MCF 10A (cell line): ENCODE data around the gene SLC12A5. TPM values are rescaled to one million over a fixed set of nuclear protein-coding genes. Genes with fewer than 3 reads are reported as not detected.

Experiments used
- BruUV-seq: library from RNA; stranded (reverse); fragments of 400-500 nt; replicated peaks from 2 replicates; lab custom pipeline; 2021; lab: Mats Ljungman, UMichigan
- CTCF ChIA-PET: fragments of 300-600 bp; sonication (Branson Sonifier 250); formaldehyde crosslinking; extraction: SDS; loops from one replicate; lab custom pipeline; 2021; ENCODE audit warnings: antibody characterized with exemption, inconsistent platforms; lab: Yijun Ruan, JAX
- POLR2A ChIA-PET: fragments of 300-600, 350-650 bp; sonication (Branson Sonifier 250); formaldehyde crosslinking; extraction: SDS; loops from one replicate; lab custom pipeline; 2020; ENCODE audit warnings: antibody characterized with exemption, inconsistent platforms; lab: Yijun Ruan, JAX
- DNase-seq: peaks from one replicate; pipeline ENCODE4 v3.0.0-alpha.2; 2018; ENCODE audit not compliant: unreplicated experiment
- H3K27ac Mint-ChIP-seq: one replicate; pipeline ENCODE4 v1.8.0; 2022; ENCODE audit warnings: mild to moderate bottlenecking, low read depth, mixed read lengths; ENCODE audit not compliant: unreplicated experiment
- H3K27me3 Mint-ChIP-seq: one replicate; pipeline ENCODE4 v1.8.0; 2022; ENCODE audit warnings: mixed read lengths; ENCODE audit not compliant: insufficient read depth, unreplicated experiment
- H3K36me3 Mint-ChIP-seq: one replicate; pipeline ENCODE4 v1.8.0; 2022; ENCODE audit warnings: mild to moderate bottlenecking, moderate library complexity, mixed read lengths; ENCODE audit not compliant: insufficient read depth, unreplicated experiment
- H3K4me1 Mint-ChIP-seq: one replicate; pipeline ENCODE4 v1.8.0; 2022; ENCODE audit warnings: mixed read lengths; ENCODE audit not compliant: insufficient read depth, unreplicated experiment
- H3K4me3 Mint-ChIP-seq: one replicate; pipeline ENCODE4 v1.8.0; 2022; ENCODE audit warnings: mild to moderate bottlenecking, moderate library complexity, mixed read lengths; ENCODE audit not compliant: unreplicated experiment
- H3K9me3 Mint-ChIP-seq: one replicate; pipeline ENCODE4 v1.8.0; 2022; ENCODE audit warnings: mixed read lengths; ENCODE audit not compliant: unreplicated experiment
- CTCF ChIP-seq: fragments of 200-600 bp; IDR thresholded peaks from one replicate; pipeline ENCODE4 v1.8.0; 2022; ENCODE audit warnings: antibody characterized with exemption, mild to moderate bottlenecking; ENCODE audit not compliant: unreplicated experiment
- intact Hi-C: fragments of 100-400 bp; cut with micrococcal nuclease; formaldehyde crosslinking; loops from 2 replicates; pipeline ENCODE4 v1.14.1; 2022
- total RNA-seq: library from RNA; stranded (reverse); gene quantifications from 2 replicates; pipeline ENCODE4 v1.2.3, GENCODE V29; 2022

The SLC12A5 gene
- total RNA-seq, 1 experiment from 2014 or later: 0.75 TPM

GRCh38 chr20:46028110-46028509 lies 905 bp upstream of the SLC12A5 start:
- Mint-ChIP-seq H3K27ac (no peak overlapping the region), H3K4me3 (no peak overlapping the region), H3K9me3 (no peaks in the 10 kb centered on the region), H3K27me3 (peaks cover 53% of the 10 kb centered on the region), H3K4me1 (peaks cover 6% of the 10 kb centered on the region), H3K36me3 (no peaks in the 10 kb centered on the region)
- CTCF ChIA-PET: interaction anchor here (1.2 to 3.4 kb wide), 3 partner anchors 14 to 100 kb away, joined by 3 to 23 read pairs (median 3); no protein-coding TSS in a partner anchor
- intact Hi-C loops: loop anchor here (10.0 kb wide), 1 partner anchor 297 kb away; no protein-coding TSS in a partner anchor
- TF ChIP-seq CTCF: no peak
- no peak for DNase-seq
- POLR2A ChIA-PET: interaction anchor here (1.1 kb wide), 1 partner anchor 14 kb away, joined by 3 read pairs; no protein-coding TSS in a partner anchor
- BruUV-seq: no TSS peak

DNA sequence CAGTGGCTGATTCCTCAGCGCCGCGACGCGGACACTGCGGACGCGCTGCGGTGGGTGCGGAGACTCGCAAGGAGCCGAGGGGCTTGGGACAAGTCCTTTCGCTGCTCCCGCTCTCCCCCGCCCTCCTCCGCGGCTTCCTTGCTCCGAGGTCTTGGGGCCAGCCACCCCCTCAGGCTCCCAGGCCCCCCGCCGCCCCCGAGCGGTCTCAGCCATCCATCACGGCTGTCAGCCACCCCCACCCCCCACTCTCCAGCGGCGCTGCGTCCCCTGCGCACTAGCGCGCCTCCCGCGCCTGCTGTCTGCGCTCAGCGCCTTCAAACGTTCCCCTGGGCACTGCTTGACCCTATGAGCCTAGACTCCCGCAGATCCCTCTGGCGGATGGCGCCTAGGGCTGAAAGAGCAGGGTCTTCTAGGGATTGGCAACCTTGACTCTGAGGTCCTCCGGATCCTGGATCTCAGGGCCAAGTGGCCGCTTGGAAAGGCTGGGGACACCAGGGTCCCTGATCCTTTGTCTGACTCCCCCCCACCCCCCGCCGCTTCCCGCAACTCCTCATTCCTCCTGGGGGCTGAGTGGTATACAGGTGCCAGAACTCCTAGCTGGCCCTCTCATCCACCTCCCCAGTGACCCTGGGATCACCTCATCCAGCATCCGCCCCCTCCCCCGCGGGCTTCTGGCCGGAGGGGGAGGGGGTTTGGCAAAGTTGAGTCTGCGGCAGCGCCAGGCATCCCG lies 1.4 kb downstream of the SLC12A5 start:
- ChIA-PET POLR2A (no interaction called here), CTCF (interaction anchor here (0.9 to 3.4 kb wide), 2 partner anchors 16 to 42 kb away, joined by 3 to 23 read pairs; no protein-coding TSS in a partner anchor)
- H3K4me1 Mint-ChIP-seq: peaks cover 6% of the 10 kb centered on the region
- H3K9me3 Mint-ChIP-seq: no peaks in the 10 kb centered on the region
- DNase-seq: no peak
- intact Hi-C loops: no loop called here
- peaks cover 53% of the 10 kb centered on the region for H3K27me3 Mint-ChIP-seq
- TF ChIP-seq CTCF: no peak
- BruUV-seq: no TSS peak
- no peak overlapping the region for H3K27ac Mint-ChIP-seq
- no peak overlapping the region for H3K4me3 Mint-ChIP-seq
- H3K36me3 Mint-ChIP-seq: no peaks in the 10 kb centered on the region

GRCh38 chr20:46031014-46031569 lies 2.1 kb downstream of the SLC12A5 start:
- CTCF ChIA-PET: interaction anchor here (2.0 kb wide), 1 partner anchor 18 kb away, joined by 6 read pairs; no protein-coding TSS in a partner anchor
- H3K36me3 Mint-ChIP-seq: no peaks in the 10 kb centered on the region
- intact Hi-C loops: no loop called here

More at GRCh38 chr20:46031014-46031569, 2.1 kb downstream of the SLC12A5 start:
- no peak overlapping the region for H3K27ac Mint-ChIP-seq
- no peak overlapping the region for H3K4me3 Mint-ChIP-seq
- no peak for TF ChIP-seq CTCF
- POLR2A ChIA-PET: no interaction called here
- H3K27me3 Mint-ChIP-seq: peaks cover 54% of the 10 kb centered on the region
- no peaks in the 10 kb centered on the region for H3K9me3 Mint-ChIP-seq
- peaks cover 6% of the 10 kb centered on the region for H3K4me1 Mint-ChIP-seq
- no TSS peak for BruUV-seq
- no peak for DNase-seq
